Hematopoietic multipotent progenitor cell treated with erythropoietin and hydrocortisone succinate and interleukin-3 and kit ligand, for 4 days (in vitro differentiated cells): Measurements from ENCODE around the gene USP25.

Experiments
- DNase-seq: peaks from one replicate; pipeline ENCODE4 v3.0.0-alpha.2; 2015

USP25 gene

GRCh38 chr21:15764878-15765277 lies 35.1 kb downstream of the USP25 start:
- DNase-seq: no peak

GRCh38 chr21:15766952-15767603 lies 37.3 kb downstream of the USP25 start:
- DNase-seq: no peak

- no peak for DNase-seq
Measured at GRCh38 chr21:15768045-15768601, 38.3 kb downstream of the USP25 start.

GRCh38 chr21:15768853-15769252 lies 39.1 kb downstream of the USP25 start:
- no peak for DNase-seq

GRCh38 chr21:15771311-15771710 lies 41.5 kb downstream of the USP25 start:
- no peak for DNase-seq

- DNase-seq: no peak
Measured at GRCh38 chr21:15772654-15773053, 42.9 kb downstream of the USP25 start.

GRCh38 chr21:15774590-15774989 lies 44.8 kb downstream of the USP25 start:
- DNase-seq: no peak

- DNase-seq: no peak
Measured at GRCh38 chr21:15775291-15775690, 45.5 kb downstream of the USP25 start.

GRCh38 chr21:15775981-15776380 lies 46.2 kb downstream of the USP25 start:
- DNase-seq: no peak

- peak; percentile 15 for DNase-seq
Measured at GRCh38 chr21:15776818-15777217, 47.0 kb downstream of the USP25 start.

GRCh38 chr21:15781986-15782385 lies 52.2 kb downstream of the USP25 start:
- no peak for DNase-seq

- no peak for DNase-seq
Measured at GRCh38 chr21:15788847-15789523, 59.2 kb downstream of the USP25 start.

- DNase-seq: no peak
Measured at GRCh38 chr21:15793109-15793508, 63.3 kb downstream of the USP25 start.

- DNase-seq: no peak
Measured at GRCh38 chr21:15793550-15794235, 63.9 kb downstream of the USP25 start.

GRCh38 chr21:15794277-15794912 lies 64.6 kb downstream of the USP25 start:
- no peak for DNase-seq

- no peak for DNase-seq
Measured at GRCh38 chr21:15795533-15795932, 65.8 kb downstream of the USP25 start.

GRCh38 chr21:15797577-15798363 lies 68.0 kb downstream of the USP25 start:
- peak; percentile 32 for DNase-seq

GRCh38 chr21:15801352-15801863 lies 71.6 kb downstream of the USP25 start:
- no peak for DNase-seq

GRCh38 chr21:15804247-15805005 lies 74.6 kb downstream of the USP25 start:
- DNase-seq: peak; percentile 18

- no peak for DNase-seq
Measured at GRCh38 chr21:15809065-15809464, 79.3 kb downstream of the USP25 start.

- DNase-seq: peak; percentile 65
Measured at GRCh38 chr21:15809818-15810217, 80.0 kb downstream of the USP25 start.
